ENCODE results near the gene ASB4.

The ASB4 gene

GRCh38 chr7:95509199-95509598, 23.5 kb downstream of the ASB4 start:
- DNase-seq (ENCODE audit: low read depth), result no peak
- TF ChIP-seq CTCF (IDR thresholded peaks at IDR 0.05; ENCODE audit: control insufficient read depth, insufficient read depth, low read depth, low read length, missing control alignments), result no peak
- no peak overlapping the region for H3K4me3 ChIP-seq (ENCODE audit: control insufficient read depth, low read depth, low read length)

GRCh38 chr7:95511716-95512260, 26.0 kb downstream of the ASB4 start:
- peak; percentile 85 for TF ChIP-seq CTCF (IDR thresholded peaks at IDR 0.05; ENCODE audit: control insufficient read depth, insufficient read depth, low read depth, low read length, missing control alignments)
- no peak overlapping the region for H3K4me3 ChIP-seq (ENCODE audit: control insufficient read depth, low read depth, low read length)
- DNase-seq (ENCODE audit: low read depth), result peak; percentile 40

- no peak for DNase-seq (ENCODE audit: low read depth)
- no peak for TF ChIP-seq CTCF (IDR thresholded peaks at IDR 0.05; ENCODE audit: control insufficient read depth, insufficient read depth, low read depth, low read length, missing control alignments)
- H3K4me3 ChIP-seq (ENCODE audit: control insufficient read depth, low read depth, low read length), result no peak overlapping the region
Measured at GRCh38 chr7:95517458-95517857, 31.7 kb downstream of the ASB4 start.

- TF ChIP-seq CTCF (IDR thresholded peaks at IDR 0.05; ENCODE audit: control insufficient read depth, insufficient read depth, low read depth, low read length, missing control alignments), result no peak
- DNase-seq (ENCODE audit: low read depth), result no peak
- H3K4me3 ChIP-seq (ENCODE audit: control insufficient read depth, low read depth, low read length), result no peak overlapping the region
Measured at GRCh38 chr7:95517870-95518269, 32.1 kb downstream of the ASB4 start.

- TF ChIP-seq CTCF (IDR thresholded peaks at IDR 0.05; ENCODE audit: control insufficient read depth, insufficient read depth, low read depth, low read length, missing control alignments), result no peak
- DNase-seq (ENCODE audit: low read depth), result no peak
Measured at GRCh38 chr7:95520136-95520535, 34.4 kb downstream of the ASB4 start.

GRCh38 chr7:95525503-95525902, 39.8 kb downstream of the ASB4 start:
- TF ChIP-seq CTCF (IDR thresholded peaks at IDR 0.05; ENCODE audit: control insufficient read depth, insufficient read depth, low read depth, low read length, missing control alignments), result no peak
- DNase-seq (ENCODE audit: low read depth), result no peak

More at GRCh38 chr7:95520136-95520535, 34.4 kb downstream of the ASB4 start:
- no peak overlapping the region for H3K4me3 ChIP-seq (ENCODE audit: control insufficient read depth, low read depth, low read length)

More at GRCh38 chr7:95525503-95525902, 39.8 kb downstream of the ASB4 start:
- no peak overlapping the region for H3K4me3 ChIP-seq (ENCODE audit: control insufficient read depth, low read depth, low read length)

All from AG09309 (cell line).